Inferior parietal cortex (tissue), 1 donor: ENCODE data around the gene RHO.
"Not testable (repeated sequence)": the region's sequence is repeated elsewhere in the genome, so short reads cannot be mapped to it uniquely, and the experiment has no call there.

Experiments used
- DNase-seq: peaks from one replicate; pipeline ENCODE4 v3.0.0-alpha.2; 2016; ENCODE audit errors: extremely low spot score

The RHO gene

GRCh38 chr3:129543156-129543790, 14.8 kb downstream of the RHO start, which contains the start of gene H1-8:
Gene H1-8 (plus strand): TSS chr3:129543175. CDS start chr3:129543219, 44 bp downstream.
- DNase-seq: no peak

GRCh38 chr3:129543999-129544398, 15.6 kb downstream of the RHO start:
- no peak for DNase-seq

GRCh38 chr3:129545951-129546350, 17.5 kb downstream of the RHO start:
- DNase-seq: not testable (repeated sequence)

- DNase-seq: no peak
Observed at GRCh38 chr3:129547241-129547640, 18.8 kb downstream of the RHO start.

- DNase-seq: no peak
Observed at GRCh38 chr3:129548104-129548965, 19.9 kb downstream of the RHO start.

- no peak for DNase-seq
Observed at GRCh38 chr3:129549006-129549800, 20.8 kb downstream of the RHO start.

- DNase-seq: no peak
Observed at GRCh38 chr3:129549805-129550204, 21.4 kb downstream of the RHO start.

- DNase-seq: no peak
Observed at GRCh38 chr3:129552287-129553050, 24.0 kb downstream of the RHO start.

GRCh38 chr3:129553171-129553570, 24.7 kb downstream of the RHO start:
- DNase-seq: no peak

GRCh38 chr3:129553719-129554118, 25.3 kb downstream of the RHO start:
- DNase-seq: no peak

GRCh38 chr3:129554356-129555152, 26.1 kb downstream of the RHO start:
- DNase-seq: no peak

- no peak for DNase-seq
Observed at GRCh38 chr3:129555153-129555550, 26.7 kb downstream of the RHO start.

- no peak for DNase-seq
Observed at GRCh38 chr3:129555616-129556357, 27.3 kb downstream of the RHO start.

- DNase-seq: no peak
Observed at GRCh38 chr3:129556358-129556695, 27.9 kb downstream of the RHO start.

- no peak for DNase-seq
Observed at GRCh38 chr3:129556890-129557547, 28.6 kb downstream of the RHO start.

GRCh38 chr3:129557548-129557894, 29.1 kb downstream of the RHO start:
- DNase-seq: peak; percentile 43

- DNase-seq: no peak
Observed at GRCh38 chr3:129558081-129558771, 29.8 kb downstream of the RHO start.

GRCh38 chr3:129558772-129559564, 30.5 kb downstream of the RHO start:
- DNase-seq: no peak
